ENCODE results near the gene COG3.

GRCh38 chr13:45548281-45548680 is 83.5 kb downstream of the COG3 start:
- TF ChIP-seq CTCF (IDR thresholded peaks at IDR 0.05; ENCODE audit: insufficient read depth, low read length) (no peak), POLR2AphosphoS5 (IDR thresholded peaks at IDR 0.05; ENCODE audit: low read depth) (no peak), SPI1 (IDR thresholded peaks at IDR 0.05; ENCODE audit: borderline replicate concordance, low read depth) (no peak), GABPA (IDR thresholded peaks at IDR 0.05; ENCODE audit: low read depth) (no peak)

Measured in HL-60 (cell line).